ELR (cell line): Measurements from ENCODE around the gene RFX4.

Experiments used
- DNase-seq: peaks from one replicate; pipeline ENCODE4 v3.0.0-alpha.2; 2015; ENCODE audit warnings: low read depth

RFX4 gene

GRCh38 chr12:106733660-106734059, 150.9 kb downstream of the RFX4 start:
- no peak for DNase-seq

GRCh38 chr12:106736051-106736957, 153.5 kb downstream of the RFX4 start:
- no peak for DNase-seq

DNA sequence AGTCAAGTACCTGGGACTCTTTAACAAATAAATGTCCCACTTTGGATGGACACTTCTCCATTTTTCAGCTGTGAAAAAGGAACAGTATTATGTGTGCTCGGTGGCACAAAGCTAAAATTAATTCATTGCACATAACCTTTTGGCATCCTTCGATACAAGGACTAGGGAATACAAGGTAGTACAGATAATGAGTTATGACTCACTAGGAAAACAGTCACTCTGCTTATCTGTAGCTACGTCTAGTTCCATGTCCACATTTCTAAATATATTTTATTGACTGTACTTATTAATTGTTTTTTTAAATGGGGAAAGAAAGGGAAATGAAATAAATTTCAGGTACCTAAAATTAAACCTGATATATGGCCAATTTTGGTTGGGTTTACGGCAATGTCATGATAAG, 156.5 kb downstream of the RFX4 start:
- DNase-seq = no peak

DNA sequence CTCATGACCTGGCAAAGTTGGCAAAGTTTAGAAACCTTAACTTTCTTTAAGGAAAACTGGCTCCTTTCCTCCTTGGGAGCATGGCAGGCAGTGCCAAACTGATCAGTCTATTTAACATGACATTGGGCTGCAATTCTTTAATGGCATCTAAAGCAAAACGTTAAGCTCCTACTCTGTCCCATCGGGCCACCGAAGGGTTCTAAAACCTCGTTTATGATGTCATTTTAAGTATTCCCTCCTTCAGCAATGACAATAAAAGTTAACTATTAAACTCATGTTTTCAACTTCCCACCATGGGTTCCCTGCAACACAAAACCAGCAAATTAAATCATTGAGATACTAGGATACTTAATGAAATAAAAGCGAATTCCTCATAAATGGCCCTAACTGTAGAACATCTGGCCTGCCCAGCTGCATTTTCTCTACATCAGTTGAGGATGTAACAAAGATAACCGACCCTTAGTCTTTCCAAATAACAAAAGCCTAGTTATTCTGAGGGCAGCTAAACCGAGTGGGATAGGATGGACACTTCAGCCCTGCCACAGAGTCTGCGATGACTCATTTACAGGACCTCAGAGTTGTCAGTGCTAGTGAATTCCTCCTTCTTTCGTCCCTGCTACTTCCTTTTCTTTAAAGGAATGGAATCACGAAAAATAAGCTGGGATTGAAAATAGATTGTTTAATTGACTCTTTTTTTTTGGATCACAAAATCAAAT, 157.2 kb downstream of the RFX4 start:
- DNase-seq = peak; percentile 45

GRCh38 chr12:106740818-106741217, 158.0 kb downstream of the RFX4 start:
- DNase-seq = no peak

- no peak for DNase-seq
These were observed 158.4 kb downstream of the RFX4 start for GRCh38 chr12:106741247-106741646.

- DNase-seq = no peak
These were observed 160.6 kb downstream of the RFX4 start for GRCh38 chr12:106743270-106743988.

GRCh38 chr12:106744600-106744999, 161.8 kb downstream of the RFX4 start:
- no peak for DNase-seq

- no peak for DNase-seq
These were observed 162.5 kb downstream of the RFX4 start for GRCh38 chr12:106745181-106745745.

- no peak for DNase-seq
These were observed 165.2 kb downstream of the RFX4 start for GRCh38 chr12:106747973-106748436.

DNA sequence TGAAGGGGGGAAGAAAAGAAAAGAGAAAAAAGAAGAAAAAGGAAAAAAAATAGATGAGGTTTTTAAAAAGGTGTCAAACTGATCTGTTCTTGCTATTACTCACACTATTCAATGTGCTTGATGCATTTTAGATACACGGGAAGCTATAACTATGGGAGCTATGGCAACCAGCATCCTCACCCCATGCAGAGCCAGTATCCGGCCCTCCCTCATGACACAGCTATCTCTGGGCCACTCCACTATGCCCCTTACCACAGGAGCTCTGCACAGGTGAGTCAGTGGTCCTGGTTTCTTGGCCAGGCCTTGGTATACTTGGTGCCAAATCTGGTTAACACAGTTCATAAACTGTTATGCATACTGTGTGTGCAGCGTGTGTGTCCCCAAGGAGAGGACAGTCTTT, 167.7 kb downstream of the RFX4 start:
- no peak for DNase-seq

GRCh38 chr12:106753526-106753925, 170.7 kb downstream of the RFX4 start:
- DNase-seq = no peak

GRCh38 chr12:106754331-106754730, 171.5 kb downstream of the RFX4 start:
- DNase-seq = no peak

DNA sequence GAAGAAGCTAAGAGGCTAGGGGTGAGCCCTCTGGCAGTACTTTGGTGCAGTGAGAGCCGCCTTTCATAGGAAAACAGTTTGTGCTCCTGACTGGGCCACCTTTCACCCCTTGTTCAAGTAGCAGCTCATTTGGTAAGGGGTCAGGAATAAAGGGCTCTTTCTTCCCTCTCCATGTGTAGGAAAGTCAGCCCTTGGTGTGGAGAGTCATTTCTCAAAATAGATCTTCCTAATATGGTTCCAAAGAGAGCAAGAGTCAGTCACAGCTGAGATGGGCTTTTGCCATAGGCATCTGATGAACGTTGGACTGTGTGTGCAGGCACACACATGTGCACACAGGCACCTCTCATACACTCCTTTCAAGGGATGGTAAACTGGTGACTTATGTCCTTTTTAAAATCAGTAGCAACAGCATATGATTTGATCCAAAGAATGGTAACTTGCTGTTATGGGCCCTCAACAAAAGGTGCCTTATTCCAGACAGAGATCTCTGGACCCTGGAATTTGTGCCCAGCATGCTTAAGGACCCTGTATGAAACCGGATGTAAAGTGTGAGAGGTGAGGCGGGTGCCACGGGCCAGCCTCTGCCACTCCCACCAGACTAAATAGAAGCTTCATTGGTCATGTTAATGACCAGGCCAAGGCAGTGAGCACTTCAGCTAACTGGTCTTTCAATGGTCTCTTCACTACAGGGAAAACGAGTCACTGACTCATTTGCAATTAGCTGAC, 175.0 kb downstream of the RFX4 start:
- DNase-seq = no peak

- DNase-seq = no peak
These were observed 175.7 kb downstream of the RFX4 start for GRCh38 chr12:106758349-106759110.

- no peak for DNase-seq
These were observed 176.9 kb downstream of the RFX4 start for GRCh38 chr12:106759526-106760183.

GRCh38 chr12:106760184-106760531, 177.4 kb downstream of the RFX4 start:
- no peak for DNase-seq

DNA sequence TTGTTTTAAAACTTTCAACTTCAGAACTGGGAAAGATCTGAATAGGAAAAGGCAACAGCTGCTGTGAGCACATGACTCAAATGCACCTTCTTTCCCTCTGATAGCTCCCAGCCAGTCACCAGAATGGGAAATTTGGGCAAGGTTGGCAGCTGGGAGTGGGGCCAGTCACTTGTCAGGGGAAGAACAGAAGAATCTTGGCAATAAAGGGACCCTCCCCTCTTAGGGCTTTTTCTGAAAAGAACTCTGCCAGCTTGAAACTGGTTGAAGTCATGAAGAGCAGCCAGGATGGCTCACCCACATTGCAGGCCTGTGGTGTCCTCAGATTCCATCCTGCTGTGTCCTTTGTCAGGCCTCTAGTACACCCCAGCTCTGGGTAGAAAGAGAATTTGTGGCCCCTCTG, 181.4 kb downstream of the RFX4 start:
- DNase-seq = no peak

GRCh38 chr12:106764738-106765137, 181.9 kb downstream of the RFX4 start:
- DNase-seq = no peak

- no peak for DNase-seq
These were observed 183.6 kb downstream of the RFX4 start for GRCh38 chr12:106766393-106766826.
